Stimulated activated CD4-positive, alpha-beta T cell treated with anti-CD3 and anti-CD28 coated beads, Interleukin-12 subunit alpha, Interleukin-12 subunit beta, amount 100 ng/mL, for 24 hours (primary cell): ENCODE measurements around the gene TENT5C.

Experiments
- DNase-seq, 2 experiments: peaks; one replicate each; pipeline ENCODE4 v3.0.0-alpha.2; 2020; ENCODE audit warnings: low read depth in 2 of 2

Gene TENT5C

DNA sequence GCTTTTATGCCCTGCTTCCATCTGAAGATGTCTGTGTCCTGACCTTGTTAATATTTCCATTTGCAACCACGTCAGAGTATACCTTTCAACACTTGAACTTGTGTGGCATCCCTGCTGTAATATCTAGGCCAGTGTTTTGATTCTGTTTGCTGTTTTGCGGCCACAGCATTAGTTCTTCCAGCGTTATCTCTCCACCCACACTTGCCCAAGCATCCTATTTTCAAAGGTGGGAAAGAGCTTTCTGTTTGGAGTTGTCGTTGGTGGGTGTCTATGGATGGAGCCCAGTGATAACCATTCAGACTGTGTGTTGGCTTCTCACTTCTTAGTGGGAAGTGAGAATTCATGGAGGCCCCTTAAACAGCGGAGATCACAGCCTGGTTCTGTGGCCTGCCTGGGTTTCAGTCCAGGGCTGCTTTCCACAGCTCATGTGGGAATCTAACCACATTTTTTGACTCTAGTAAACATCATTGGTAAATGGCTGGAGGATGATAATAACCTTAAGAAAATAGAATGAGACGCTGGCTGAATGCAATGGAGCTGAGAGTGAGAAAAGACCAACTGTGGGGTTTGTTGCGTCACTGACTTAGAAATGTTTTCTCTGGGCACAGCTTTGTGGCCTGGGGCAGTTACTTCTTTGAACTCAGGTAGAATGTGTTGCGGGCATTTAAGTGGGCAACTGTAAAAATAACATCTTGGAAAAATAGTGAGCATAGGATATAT, 7.6 kb downstream of the TENT5C start:
- DNase-seq, result no peak

- DNase-seq, result no peak
These were observed 8.3 kb downstream of the TENT5C start for GRCh38 chr1:117613969-117614729.

DNA sequence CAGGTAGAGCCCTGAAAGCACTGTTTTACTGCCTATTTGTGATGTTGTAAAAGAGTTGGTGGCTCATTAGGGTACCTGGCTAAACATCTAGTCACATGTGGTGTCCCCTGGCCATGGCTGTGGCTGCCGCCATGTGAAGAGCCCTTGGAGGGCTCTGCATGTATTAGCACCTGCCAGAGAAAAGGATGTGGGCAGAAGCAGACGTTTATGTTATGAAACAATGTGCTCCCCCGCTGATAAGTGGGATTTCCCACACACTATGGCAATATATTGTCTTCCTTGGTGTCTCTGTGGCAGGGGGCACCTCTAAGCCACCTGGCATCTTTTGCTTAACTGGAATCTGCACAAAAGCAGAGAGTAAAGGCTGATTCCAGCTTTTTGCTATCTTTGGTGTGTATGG, 9.6 kb downstream of the TENT5C start:
- no peak for DNase-seq

DNA sequence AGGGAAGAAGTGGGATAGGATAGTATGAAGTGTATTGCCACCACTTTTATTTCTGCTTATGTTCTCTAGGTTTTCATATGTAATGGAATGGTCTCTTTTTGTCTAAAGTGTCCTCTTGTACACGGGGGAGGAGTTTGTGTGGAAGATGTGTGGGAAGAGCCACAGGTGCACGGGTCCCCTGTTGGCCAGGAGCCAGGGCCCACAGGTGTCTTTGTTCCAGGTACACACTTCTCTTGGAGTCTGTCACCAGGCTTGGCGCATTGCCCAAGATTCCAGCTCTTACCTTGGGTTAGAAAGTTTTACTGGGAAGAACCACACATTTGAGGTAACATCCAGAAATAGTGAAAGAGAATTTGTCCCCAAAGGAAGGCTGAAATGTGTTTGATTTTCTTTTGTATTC, 10.5 kb downstream of the TENT5C start:
- DNase-seq, result no peak

- DNase-seq, result no peak
These were observed 11.1 kb downstream of the TENT5C start for GRCh38 chr1:117616967-117617366.

- no peak for DNase-seq
These were observed 12.7 kb downstream of the TENT5C start for GRCh38 chr1:117618450-117619122.

DNA sequence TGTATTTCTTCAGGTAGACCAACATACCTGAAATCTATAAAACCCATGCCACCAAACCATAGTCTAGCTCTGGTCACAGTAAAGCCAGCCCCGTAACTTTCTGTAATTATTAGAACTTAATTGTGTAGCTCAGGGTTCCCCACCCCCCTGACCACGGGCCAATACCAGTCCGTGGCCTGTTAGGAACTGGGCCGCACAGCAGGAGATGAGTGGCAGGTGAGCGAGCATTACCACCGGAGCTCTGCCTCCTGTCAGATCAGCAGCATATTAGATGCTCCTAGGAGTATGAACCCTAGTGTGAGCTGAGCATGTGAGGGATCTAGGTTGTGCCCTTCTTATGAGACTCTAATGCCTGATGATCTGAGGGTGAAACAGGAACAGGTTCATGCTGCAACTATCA, 14.6 kb downstream of the TENT5C start:
- no peak for DNase-seq

GRCh38 chr1:117621316-117621715, 15.5 kb downstream of the TENT5C start:
- no peak for DNase-seq

GRCh38 chr1:117622726-117623125, 16.9 kb downstream of the TENT5C start:
- no peak for DNase-seq

DNA sequence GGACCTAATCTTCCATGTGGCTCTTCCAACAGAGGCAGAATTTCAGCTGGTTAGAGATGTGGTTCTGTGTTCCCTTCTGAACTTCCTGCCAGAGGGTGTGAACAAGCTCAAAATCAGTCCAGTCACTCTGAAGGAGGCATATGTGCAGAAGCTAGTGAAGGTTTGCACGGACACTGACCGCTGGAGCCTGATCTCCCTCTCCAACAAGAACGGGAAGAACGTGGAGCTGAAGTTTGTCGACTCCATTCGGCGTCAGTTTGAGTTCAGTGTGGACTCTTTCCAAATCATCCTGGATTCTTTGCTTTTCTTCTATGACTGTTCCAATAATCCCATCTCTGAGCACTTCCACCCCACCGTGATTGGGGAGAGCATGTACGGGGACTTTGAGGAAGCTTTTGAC, 17.3 kb downstream of the TENT5C start:
- DNase-seq, result no peak

- no peak for DNase-seq
These were observed 17.9 kb downstream of the TENT5C start for GRCh38 chr1:117623698-117624097.

DNA sequence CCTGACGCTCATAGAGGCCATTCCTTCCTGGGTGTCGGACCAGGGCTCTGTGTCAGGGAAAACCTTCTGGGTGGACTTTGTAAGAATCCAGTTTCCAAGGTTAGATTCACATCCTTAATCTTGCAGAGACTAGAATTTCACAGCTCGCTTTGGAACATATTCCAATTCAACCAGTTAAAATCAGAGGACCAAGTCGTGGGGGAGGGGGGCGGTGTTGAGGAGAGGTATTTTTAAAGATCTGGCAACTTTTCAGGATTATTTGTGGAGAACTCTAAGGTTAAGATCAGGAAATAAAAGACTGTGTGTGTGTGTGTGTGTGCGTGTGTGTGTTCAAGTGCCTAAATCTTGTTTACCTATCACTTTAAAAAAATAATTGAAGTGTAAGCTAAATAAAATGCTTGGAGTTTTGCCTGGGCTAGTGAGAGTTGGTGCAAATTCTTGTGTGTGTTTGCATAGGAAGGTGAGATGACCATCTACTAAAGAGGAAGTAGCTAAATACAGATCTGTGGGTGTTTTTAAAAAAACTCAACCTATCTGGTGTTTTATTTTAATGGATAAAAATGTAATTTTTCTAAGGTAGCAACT, 21.8 kb downstream of the TENT5C start:
- no peak for DNase-seq

- no peak for DNase-seq
These were observed 22.5 kb downstream of the TENT5C start for GRCh38 chr1:117628343-117628742.

GRCh38 chr1:117629625-117630422, 24.0 kb downstream of the TENT5C start:
- DNase-seq, result no peak

DNA sequence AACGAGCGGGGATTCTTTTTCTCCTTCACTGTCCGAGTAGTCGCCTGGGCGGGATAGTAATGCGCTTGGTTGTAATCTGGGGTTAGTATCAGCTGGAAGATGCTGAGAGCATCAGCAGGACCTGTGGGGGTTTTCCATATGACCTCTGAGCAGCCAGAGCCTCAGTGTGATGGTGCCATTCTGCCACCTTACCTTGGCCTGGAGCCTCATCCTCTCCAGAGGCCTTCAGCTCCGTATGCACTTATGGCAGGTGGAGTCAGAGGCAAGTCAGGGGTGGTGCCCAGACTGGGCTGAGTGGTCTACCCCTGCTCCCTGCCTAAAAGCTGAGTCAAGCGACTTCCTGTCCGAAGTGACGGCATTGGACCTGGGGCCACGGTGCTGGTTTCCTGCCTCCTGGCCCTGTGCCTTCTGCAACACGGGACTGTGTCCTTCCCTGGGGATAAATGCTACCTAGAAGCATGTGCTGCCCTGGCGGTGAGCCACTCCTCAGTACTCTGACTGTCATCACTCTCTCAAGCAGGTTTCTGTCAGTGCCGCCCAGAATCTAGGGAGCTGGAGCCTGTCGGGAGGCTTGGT, 24.7 kb downstream of the TENT5C start:
- no peak for DNase-seq

- DNase-seq, result no peak
These were observed 25.7 kb downstream of the TENT5C start for GRCh38 chr1:117631359-117632160.

DNA sequence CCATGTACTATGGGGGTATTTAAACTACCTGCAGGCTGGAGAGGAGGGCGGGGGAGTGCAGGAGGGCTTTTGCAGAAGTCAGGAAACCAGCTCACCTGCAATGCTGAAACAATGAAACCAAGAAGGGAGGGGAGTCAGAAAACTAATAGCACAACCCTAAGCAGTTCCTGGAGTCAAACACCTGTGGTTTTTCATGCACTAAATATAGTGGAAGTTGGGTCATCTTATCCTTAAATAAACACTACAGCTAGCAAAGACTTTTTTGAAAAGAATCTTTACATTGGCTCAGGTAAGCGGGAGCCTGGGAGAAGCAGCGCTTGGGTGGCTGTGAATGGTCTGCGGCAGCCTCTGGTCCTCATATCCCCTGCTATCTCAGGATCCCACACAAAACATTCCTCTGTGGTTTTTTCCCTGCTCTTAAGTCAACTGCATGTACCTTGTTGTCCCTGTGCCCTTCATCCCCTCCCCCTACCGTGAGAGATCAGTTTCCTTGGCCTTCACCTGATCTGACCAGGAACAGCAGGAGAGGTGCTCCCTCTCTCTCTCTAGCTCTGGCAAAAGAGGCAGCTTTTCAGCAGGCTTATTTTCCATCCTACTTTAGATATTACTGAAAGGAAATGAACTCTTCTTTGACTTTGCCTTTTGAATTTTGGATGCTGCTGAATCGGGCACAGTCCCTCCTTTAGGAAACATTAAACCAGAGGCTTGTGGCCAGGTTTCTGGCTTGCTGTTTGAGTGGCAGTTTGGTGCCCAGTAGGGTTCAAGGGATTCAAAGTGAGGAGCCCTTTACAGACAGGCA, 26.6 kb downstream of the TENT5C start:
- DNase-seq, result no peak

DNA sequence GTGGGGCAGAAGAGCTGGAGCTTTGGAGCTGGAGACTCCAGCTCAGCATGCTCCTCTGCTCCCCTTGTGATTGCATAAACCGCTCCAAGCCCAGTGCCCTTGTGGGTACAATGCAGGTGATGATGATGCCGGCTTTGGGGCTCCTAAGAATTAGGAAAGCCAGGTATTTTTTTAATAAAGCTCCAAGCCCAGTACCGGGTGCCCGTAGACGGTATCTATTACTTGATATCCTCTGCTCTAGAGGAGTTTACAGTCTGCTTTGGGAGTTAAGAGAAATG, 27.2 kb downstream of the TENT5C start:
- DNase-seq, result no peak

DNA sequence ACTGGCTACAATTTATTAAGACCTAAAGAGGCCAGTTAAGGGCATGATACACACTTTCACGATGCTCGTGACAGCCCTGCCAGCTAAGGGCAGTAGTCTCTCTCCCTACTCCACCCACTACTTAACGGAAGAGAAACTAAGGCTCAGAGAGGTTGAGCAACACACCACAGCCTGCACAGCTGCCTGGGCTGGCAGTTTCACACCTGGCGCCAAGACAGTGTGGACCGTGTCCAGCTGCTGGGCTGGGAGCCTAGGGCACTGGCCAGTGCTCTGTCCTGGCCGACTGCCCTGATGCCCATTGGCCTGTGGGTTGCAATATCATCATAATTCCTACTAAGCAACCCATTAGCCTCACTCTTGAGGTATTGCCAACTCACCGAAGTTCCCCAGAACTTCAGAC, 27.6 kb downstream of the TENT5C start:
- no peak for DNase-seq

DNA sequence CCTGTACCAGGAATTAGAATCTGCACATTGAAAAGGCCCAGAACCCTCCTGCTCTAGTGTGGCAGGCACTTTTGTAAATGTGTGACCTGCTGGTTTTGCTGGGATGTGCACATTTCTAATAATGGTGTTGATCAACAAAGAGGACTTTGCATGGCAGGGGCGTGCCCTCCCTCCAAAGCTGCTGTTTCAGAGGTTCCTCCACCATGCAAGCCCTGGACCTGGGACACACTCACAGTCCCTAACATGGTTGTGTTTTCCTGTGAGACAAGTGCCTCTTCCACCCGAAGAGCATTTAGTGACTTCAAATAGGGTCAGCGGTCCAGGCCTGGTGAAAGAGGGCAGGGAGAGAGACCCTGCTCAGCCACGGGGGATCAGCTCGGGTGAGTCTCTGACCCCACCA, 28.1 kb downstream of the TENT5C start:
- DNase-seq, result no peak
